ENCODE results near the gene GARIN5A. TPM values are rescaled to one million over a fixed set of nuclear protein-coding genes. Genes with fewer than 3 reads are reported as not detected.

GARIN5A gene
- total RNA-seq, 1 donor from 2014 or later, result 0.82 TPM

- no peak overlapping the region for H3K27ac Mint-ChIP-seq
- intact Hi-C loops (cut with micrococcal nuclease), result no loop called here
- H3K4me3 Mint-ChIP-seq (ENCODE audit: low read depth), result no peak overlapping the region
- peaks cover 8% of the 10 kb centered on the region for H3K4me1 Mint-ChIP-seq (ENCODE audit: low read depth)
- peaks cover 10% of the 10 kb centered on the region for H3K27me3 Mint-ChIP-seq (ENCODE audit: low read depth)
- no peaks in the 10 kb centered on the region for H3K36me3 Mint-ChIP-seq (ENCODE audit: low read depth)
- H3K9me3 Mint-ChIP-seq, result no peaks in the 10 kb centered on the region
- DNase-seq (ENCODE audit: low spot score), result no peak
Measured at GRCh38 chr19:50428772-50429463, 47.7 kb downstream of the GARIN5A start.

DNA sequence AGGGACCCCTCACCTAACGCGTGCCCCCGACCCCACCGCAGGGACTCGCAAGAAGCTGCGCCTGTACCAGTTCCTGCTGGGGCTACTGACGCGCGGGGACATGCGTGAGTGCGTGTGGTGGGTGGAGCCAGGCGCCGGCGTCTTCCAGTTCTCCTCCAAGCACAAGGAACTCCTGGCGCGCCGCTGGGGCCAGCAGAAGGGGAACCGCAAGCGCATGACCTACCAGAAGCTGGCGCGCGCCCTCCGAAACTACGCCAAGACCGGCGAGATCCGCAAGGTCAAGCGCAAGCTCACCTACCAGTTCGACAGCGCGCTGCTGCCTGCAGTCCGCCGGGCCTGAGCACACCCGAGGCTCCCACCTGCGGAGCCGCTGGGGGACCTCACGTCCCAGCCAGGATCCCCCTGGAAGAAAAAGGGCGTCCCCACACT is 48.6 kb downstream of the GARIN5A start:
- Mint-ChIP-seq H3K36me3 (ENCODE audit: low read depth) (no peaks in the 10 kb centered on the region), H3K9me3 (no peaks in the 10 kb centered on the region), H3K4me1 (ENCODE audit: low read depth) (peaks cover 8% of the 10 kb centered on the region), H3K27ac (no peak overlapping the region), H3K4me3 (ENCODE audit: low read depth) (peak overlapping the region; percentile 21), H3K27me3 (ENCODE audit: low read depth) (peaks cover 7% of the 10 kb centered on the region)
- intact Hi-C loops (cut with micrococcal nuclease), result no loop called here
- no peak for DNase-seq (ENCODE audit: low spot score)

- no peak for DNase-seq (ENCODE audit: low spot score)
- peaks cover 8% of the 10 kb centered on the region for H3K4me1 Mint-ChIP-seq (ENCODE audit: low read depth)
- no peaks in the 10 kb centered on the region for H3K9me3 Mint-ChIP-seq
- no peaks in the 10 kb centered on the region for H3K36me3 Mint-ChIP-seq (ENCODE audit: low read depth)
- peaks cover 3% of the 10 kb centered on the region for H3K27me3 Mint-ChIP-seq (ENCODE audit: low read depth)
- no peak overlapping the region for H3K4me3 Mint-ChIP-seq (ENCODE audit: low read depth)
- intact Hi-C loops (cut with micrococcal nuclease), result no loop called here
- no peak overlapping the region for H3K27ac Mint-ChIP-seq
Measured at GRCh38 chr19:50427318-50427925, 49.2 kb downstream of the GARIN5A start.

DNA sequence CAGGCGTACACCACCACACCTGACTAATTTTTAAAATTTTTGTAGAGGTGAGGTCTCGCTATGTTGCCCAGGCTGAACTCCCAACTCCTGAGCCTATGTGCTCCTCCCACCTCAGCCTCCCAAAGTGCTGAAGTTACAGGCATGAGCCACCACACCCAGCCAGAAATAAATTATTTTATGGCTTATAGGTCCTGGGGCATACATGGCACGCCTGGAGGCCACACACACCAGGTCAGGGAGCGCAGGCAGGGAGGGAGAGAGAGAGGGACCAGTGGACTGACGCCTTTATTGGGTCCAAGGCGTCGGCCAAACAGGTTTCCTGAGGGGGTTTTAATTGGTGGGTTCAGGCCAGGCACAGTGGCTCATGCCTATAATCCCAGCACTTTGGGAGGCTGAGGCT is 51.1 kb downstream of the GARIN5A start:
- intact Hi-C loops (cut with micrococcal nuclease), result no loop called here
- H3K9me3 Mint-ChIP-seq, result no peaks in the 10 kb centered on the region
- H3K4me1 Mint-ChIP-seq (ENCODE audit: low read depth), result no peaks in the 10 kb centered on the region
- H3K4me3 Mint-ChIP-seq (ENCODE audit: low read depth), result no peak overlapping the region
- no peaks in the 10 kb centered on the region for H3K36me3 Mint-ChIP-seq (ENCODE audit: low read depth)
- H3K27ac Mint-ChIP-seq, result no peak overlapping the region
- H3K27me3 Mint-ChIP-seq (ENCODE audit: low read depth), result no peaks in the 10 kb centered on the region
- no peak for DNase-seq (ENCODE audit: low spot score)

DNA sequence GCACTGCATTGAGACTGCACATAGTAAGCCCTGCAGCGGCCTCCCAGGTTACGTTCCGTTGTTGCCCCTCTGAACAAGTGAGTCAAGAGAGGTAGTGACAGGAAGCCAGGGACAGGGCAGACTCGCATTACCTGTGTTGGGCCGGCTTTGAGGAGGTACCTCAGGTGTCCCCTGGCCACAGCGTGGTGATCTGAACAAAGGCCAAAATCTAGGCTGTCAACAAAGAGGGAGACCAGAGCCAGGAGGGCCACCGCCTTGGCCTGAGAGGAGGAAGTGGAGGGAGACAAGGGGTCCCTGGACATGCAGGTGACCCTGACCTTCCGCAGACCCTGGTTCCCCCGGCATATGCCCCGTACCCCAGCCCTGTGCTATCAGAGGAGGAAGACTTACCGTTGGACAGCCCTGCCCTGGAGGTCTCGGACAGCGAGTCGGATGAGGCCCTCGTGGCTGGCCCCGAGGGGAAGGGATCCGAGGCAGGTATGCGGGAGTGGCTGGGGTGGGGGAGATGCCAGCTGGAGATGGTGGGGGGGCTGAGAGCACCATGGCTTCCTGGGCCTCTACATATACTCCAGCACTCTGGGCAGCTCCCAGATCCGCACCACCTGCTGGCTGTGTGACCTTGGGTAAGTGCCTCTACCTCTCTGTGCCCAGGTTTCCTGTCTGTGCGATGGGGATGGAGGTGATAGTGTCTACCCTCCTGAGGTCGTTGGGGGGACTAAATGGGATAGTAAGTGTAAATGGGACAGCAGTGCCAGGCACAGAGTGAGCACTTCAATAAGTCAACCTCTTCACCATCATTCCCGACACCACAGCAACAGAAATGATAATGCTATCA is 53.2 kb downstream of the GARIN5A start:
- Mint-ChIP-seq H3K9me3 (no peaks in the 10 kb centered on the region), H3K4me3 (ENCODE audit: low read depth) (no peak overlapping the region), H3K27ac (no peak overlapping the region)

DNA sequence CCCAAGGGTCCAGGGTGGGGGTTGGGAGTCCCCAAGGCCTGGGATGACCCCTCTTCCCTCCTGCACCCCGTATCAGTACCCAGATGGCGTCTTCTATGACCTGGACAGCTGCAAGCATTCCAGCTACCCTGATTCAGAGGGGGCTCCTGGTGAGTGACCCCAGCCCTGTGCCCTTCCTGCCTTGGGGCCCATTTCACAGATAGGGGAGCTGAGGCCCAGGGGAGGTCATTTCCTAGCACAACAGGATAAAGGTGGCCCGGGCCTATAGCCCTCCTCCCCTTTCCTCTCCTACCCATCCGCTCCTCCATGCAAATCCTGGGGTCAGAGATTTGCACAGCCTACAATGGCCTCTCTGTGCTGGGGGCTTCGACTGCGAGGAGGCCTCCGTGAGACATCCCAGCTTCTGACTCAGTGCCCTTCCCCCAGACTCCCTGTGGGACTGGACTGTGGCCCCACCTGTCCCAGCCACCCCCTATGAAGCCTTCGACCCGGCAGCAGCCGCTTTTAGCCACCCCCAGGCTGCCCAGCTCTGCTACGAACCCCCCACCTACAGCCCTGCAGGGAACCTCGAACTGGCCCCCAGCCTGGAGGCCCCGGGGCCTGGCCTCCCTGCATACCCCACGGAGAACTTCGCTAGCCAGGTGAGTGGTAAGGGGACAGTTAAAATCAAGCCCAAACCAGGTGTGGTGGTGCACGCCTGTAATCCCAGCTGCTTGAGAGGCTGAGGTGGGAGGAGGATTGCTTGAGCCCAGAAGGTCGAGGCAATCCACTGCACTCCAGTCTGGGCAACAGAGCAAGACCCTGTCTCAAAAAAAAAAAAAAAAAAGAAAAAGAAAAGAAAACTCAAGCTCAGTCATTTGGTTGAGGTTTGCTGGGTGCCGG is 54.0 kb downstream of the GARIN5A start:
- Mint-ChIP-seq H3K4me1 (ENCODE audit: low read depth) (peaks cover 10% of the 10 kb centered on the region), H3K27ac (no peak overlapping the region), H3K4me3 (ENCODE audit: low read depth) (no peak overlapping the region), H3K36me3 (ENCODE audit: low read depth) (peaks cover 6% of the 10 kb centered on the region), H3K9me3 (no peaks in the 10 kb centered on the region), H3K27me3 (ENCODE audit: low read depth) (peaks cover 10% of the 10 kb centered on the region)
- no peak for DNase-seq (ENCODE audit: low spot score)
- intact Hi-C loops (cut with micrococcal nuclease), result no loop called here

More for the DNA sequence above, 53.2 kb downstream of the GARIN5A start:
- intact Hi-C loops (cut with micrococcal nuclease), result no loop called here
- peaks cover 10% of the 10 kb centered on the region for H3K27me3 Mint-ChIP-seq (ENCODE audit: low read depth)
- H3K36me3 Mint-ChIP-seq (ENCODE audit: low read depth), result peaks cover 6% of the 10 kb centered on the region
- H3K4me1 Mint-ChIP-seq (ENCODE audit: low read depth), result peaks cover 10% of the 10 kb centered on the region
- DNase-seq (ENCODE audit: low spot score), result no peak

GRCh38 chr19:50420808-50421207 is 55.8 kb downstream of the GARIN5A start:
- intact Hi-C loops (cut with micrococcal nuclease), result no loop called here
- Mint-ChIP-seq H3K36me3 (ENCODE audit: low read depth) (peaks cover 6% of the 10 kb centered on the region), H3K4me3 (ENCODE audit: low read depth) (no peak overlapping the region), H3K27me3 (ENCODE audit: low read depth) (peaks cover 10% of the 10 kb centered on the region), H3K4me1 (ENCODE audit: low read depth) (peaks cover 10% of the 10 kb centered on the region), H3K27ac (no peak overlapping the region), H3K9me3 (no peaks in the 10 kb centered on the region)
- no peak for DNase-seq (ENCODE audit: low spot score)

- no peak overlapping the region for H3K27ac Mint-ChIP-seq
- DNase-seq (ENCODE audit: low spot score), result no peak
- peaks cover 10% of the 10 kb centered on the region for H3K4me1 Mint-ChIP-seq (ENCODE audit: low read depth)
- intact Hi-C loops (cut with micrococcal nuclease), result no loop called here
- H3K27me3 Mint-ChIP-seq (ENCODE audit: low read depth), result peaks cover 10% of the 10 kb centered on the region
- peaks cover 6% of the 10 kb centered on the region for H3K36me3 Mint-ChIP-seq (ENCODE audit: low read depth)
- H3K4me3 Mint-ChIP-seq (ENCODE audit: low read depth), result no peak overlapping the region
- no peaks in the 10 kb centered on the region for H3K9me3 Mint-ChIP-seq
Measured at GRCh38 chr19:50420127-50420526, 56.5 kb downstream of the GARIN5A start.

DNA sequence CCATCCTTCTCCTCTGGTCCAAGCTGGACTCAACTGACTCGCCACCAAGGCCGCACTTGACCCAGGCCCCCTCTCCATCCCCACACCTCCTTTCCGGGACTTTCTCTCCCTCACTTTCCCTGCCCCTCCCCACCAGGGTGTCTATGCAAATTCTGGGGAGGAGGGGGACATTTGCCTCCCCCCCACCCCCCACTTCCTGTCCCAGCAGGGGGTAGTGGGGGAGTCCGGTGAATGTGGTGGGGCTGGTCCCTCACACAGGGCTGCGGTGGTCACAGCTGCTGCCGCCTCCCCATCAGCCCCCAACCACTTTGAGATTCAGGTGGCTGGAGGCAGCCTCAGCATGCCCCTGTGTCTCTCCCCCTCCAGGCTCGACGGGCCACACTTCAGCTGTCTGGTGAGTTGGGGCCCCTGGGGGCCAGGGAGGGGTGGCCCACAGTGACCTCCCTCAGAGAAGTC is 57.0 kb downstream of the GARIN5A start:
- intact Hi-C loops (cut with micrococcal nuclease), result no loop called here

GRCh38 chr19:50419022-50419579 is 57.5 kb downstream of the GARIN5A start:
- H3K4me3 Mint-ChIP-seq (ENCODE audit: low read depth), result no peak overlapping the region
- peaks cover 10% of the 10 kb centered on the region for H3K27me3 Mint-ChIP-seq (ENCODE audit: low read depth)
- H3K9me3 Mint-ChIP-seq, result no peaks in the 10 kb centered on the region
- no peak for DNase-seq (ENCODE audit: low spot score)
- peaks cover 11% of the 10 kb centered on the region for H3K36me3 Mint-ChIP-seq (ENCODE audit: low read depth)
- H3K4me1 Mint-ChIP-seq (ENCODE audit: low read depth), result peaks cover 10% of the 10 kb centered on the region
- no peak overlapping the region for H3K27ac Mint-ChIP-seq
- intact Hi-C loops (cut with micrococcal nuclease), result no loop called here

More for the DNA sequence above, 57.0 kb downstream of the GARIN5A start:
- H3K9me3 Mint-ChIP-seq, result no peaks in the 10 kb centered on the region
- peaks cover 10% of the 10 kb centered on the region for H3K4me1 Mint-ChIP-seq (ENCODE audit: low read depth)
- no peak overlapping the region for H3K27ac Mint-ChIP-seq
- DNase-seq (ENCODE audit: low spot score), result no peak
- H3K36me3 Mint-ChIP-seq (ENCODE audit: low read depth), result peaks cover 8% of the 10 kb centered on the region
- peaks cover 10% of the 10 kb centered on the region for H3K27me3 Mint-ChIP-seq (ENCODE audit: low read depth)
- no peak overlapping the region for H3K4me3 Mint-ChIP-seq (ENCODE audit: low read depth)

GRCh38 chr19:50418176-50419021 is 58.2 kb downstream of the GARIN5A start, which contains the start of gene SPIB:
TSS of gene SPIB (plus strand) at chr19:50418938. CDS start at chr19:50418963, 25 bp downstream.
- Mint-ChIP-seq H3K27me3 (ENCODE audit: low read depth) (peaks cover 10% of the 10 kb centered on the region), H3K9me3 (no peaks in the 10 kb centered on the region), H3K27ac (no peak within 1 kb of the TSS), H3K36me3 (ENCODE audit: low read depth) (peaks cover 14% of the 10 kb centered on the region), H3K4me1 (ENCODE audit: low read depth) (peaks cover 10% of the 10 kb centered on the region), H3K4me3 (ENCODE audit: low read depth) (no peak within 1 kb of the TSS)
- intact Hi-C loops (cut with micrococcal nuclease), result no loop called here
- no peak for DNase-seq (ENCODE audit: low spot score)
